HCT116 (cell line): Measurements from ENCODE around the gene SLC6A7. TPM values are rescaled to one million over a fixed set of nuclear protein-coding genes. Genes with fewer than 3 reads are reported as not detected.

Experiments
- ATAC-seq: fragments of 200-7000 bp; cut with Tn5 transposase; 2 replicates; pipeline ENCODE4 v1.9.1; 2020; ENCODE audit warnings: mild to moderate bottlenecking, moderate library complexity
- BruUV-seq: library from RNA; stranded (reverse); fragments of 400-500 nt; replicated peaks from 2 replicates; lab custom pipeline; 2021; lab: Mats Ljungman, UMichigan
- CTCF ChIA-PET: fragments of 300-600 bp; sonication (Branson Sonifier 250); formaldehyde crosslinking; loops from one replicate; lab custom pipeline; 2021; ENCODE audit warnings: antibody characterized with exemption; lab: Charles Lee
- POLR2A ChIA-PET: fragments of 300-600, 350-600 bp; sonication (Branson Sonifier 250); formaldehyde crosslinking; loops from one replicate; lab custom pipeline; 2021; ENCODE audit warnings: antibody characterized with exemption; lab: Charles Lee
- RAD21 ChIA-PET, 2 experiments: fragments of 300-600 bp; sonication (Branson Sonifier 250); formaldehyde crosslinking; loops; one replicate each; lab custom pipeline; 2023; ENCODE audit warnings: low total read pairs in 2 of 2; ENCODE audit not compliant: uncharacterized antibody in 2 of 2, unreplicated experiment in 2 of 2, low non-redundant PET in 1 of 2; lab: Charles Lee
- DNase-seq: peaks from one replicate; pipeline ENCODE4 v3.0.0-alpha.2; 2010; ENCODE audit warnings: low read depth, low spot score
- H2AFZ ChIP-seq: fragments of 200-600 bp; shearing (Covaris generic), sonication (generic); 2 replicates; pipeline ENCODE4 v1.6.1; 2017; ENCODE audit warnings: low read depth, mixed run types, mixed read lengths, antibody characterized with exemption, low read length; ENCODE audit not compliant: poor library complexity, severe bottlenecking
- H3K27ac ChIP-seq: 2 replicates; pipeline ENCODE4 v1.5.1; 2012; ENCODE audit warnings: low read depth, low read length
- H3K27me3 ChIP-seq: fragments of 200-600 bp; sonication (generic); 2 replicates; pipeline ENCODE4 v1.6.1; 2016; ENCODE audit warnings: mixed run types, low read length, mixed read lengths; ENCODE audit not compliant: insufficient read depth
- H3K36me3 ChIP-seq, 2 experiments: fragments of 200-500 bp in 1 of 2; fragments of 200-600 bp in 1 of 2; sonication (Bioruptor generic) in 1 of 2; sonication (generic) in 1 of 2; 2 replicates each; pipeline versions ENCODE4 v1.5.1 to v1.6.1; 2014 to 2016; ENCODE audit warnings: low read length in 2 of 2, inconsistent platforms in 1 of 2, mixed read lengths in 1 of 2, mixed run types in 1 of 2; ENCODE audit not compliant: insufficient read depth in 2 of 2, control insufficient read depth in 1 of 2
- H3K4me1 ChIP-seq, 2 experiments: fragments of 200-600 bp in 1 of 2; sonication (generic) in 1 of 2; 2 replicates each; pipeline versions ENCODE4 v1.5.1 to v1.6.1; 2012 to 2017; ENCODE audit warnings: low read length in 2 of 2, inconsistent platforms in 1 of 2, mild to moderate bottlenecking in 1 of 2, mixed read lengths in 1 of 2, mixed run types in 1 of 2, moderate library complexity in 1 of 2; ENCODE audit not compliant: insufficient read depth in 2 of 2, control insufficient read depth in 1 of 2
- H3K4me2 ChIP-seq: fragments of 200-600 bp; sonication (generic); 2 replicates; pipeline ENCODE4 v1.6.1; 2017; ENCODE audit warnings: mixed run types, low read length, mixed read lengths
- H3K4me3 ChIP-seq, 2 experiments: fragments of 200-600 bp in 1 of 2; sonication (generic) in 1 of 2; replicated peaks in 1 of 2; 2 replicates each; pipeline ENCODE4 v1.5.1; 2011 to 2016; ENCODE audit warnings: low read length in 2 of 2, control low read depth in 1 of 2, low read depth in 1 of 2, mild to moderate bottlenecking in 1 of 2, mixed read lengths in 1 of 2, mixed run types in 1 of 2
- H3K79me2 ChIP-seq: fragments of 200-600 bp; sonication (generic); 2 replicates; pipeline ENCODE4 v1.6.1; 2017; ENCODE audit warnings: mild to moderate bottlenecking, mixed run types, low read length, moderate library complexity, mixed read lengths; ENCODE audit not compliant: insufficient read depth
- H3K9ac ChIP-seq: fragments of 200-600 bp; sonication (generic); 2 replicates; pipeline ENCODE4 v1.6.1; 2016; ENCODE audit warnings: low read length, mixed read lengths
- H3K9me2 ChIP-seq: fragments of 200-600 bp; sonication (generic), shearing (Covaris generic); 2 replicates; pipeline ENCODE4 v1.6.1; 2017; ENCODE audit warnings: mixed run types, mild to moderate bottlenecking, moderate library complexity; ENCODE audit not compliant: insufficient read depth
- H3K9me3 ChIP-seq, 2 experiments: fragments of 200-500 bp in 1 of 2; fragments of 200-600 bp in 1 of 2; sonication (Bioruptor generic) in 1 of 2; sonication (generic) in 1 of 2; 2 replicates each; pipeline ENCODE4 v1.6.1; 2014 to 2017; ENCODE audit warnings: low read length in 2 of 2, mixed read lengths in 2 of 2, inconsistent platforms in 1 of 2, low read depth in 1 of 2, mild to moderate bottlenecking in 1 of 2, mixed run types in 1 of 2, moderate library complexity in 1 of 2; ENCODE audit not compliant: control insufficient read depth in 1 of 2, insufficient read depth in 1 of 2
- H4K20me1 ChIP-seq: fragments of 200-600 bp; sonication (generic), shearing (Covaris generic); 2 replicates; pipeline ENCODE4 v1.6.1; 2017; ENCODE audit warnings: mixed run types, mild to moderate bottlenecking, moderate library complexity; ENCODE audit not compliant: insufficient read depth
- CTCF ChIP-seq, 3 experiments: fragments of 200-600 bp in 1 of 3; sonication (generic) in 1 of 3; IDR thresholded peaks in 2 of 3; conservative IDR thresholded peaks in 1 of 3; 2 replicates each; pipeline ENCODE4 v1.5.1; 2012 to 2017; ENCODE audit warnings: low read depth in 2 of 3, low read length in 2 of 3, antibody characterized with exemption in 1 of 3, borderline replicate concordance in 1 of 3, control low read depth in 1 of 3, mild to moderate bottlenecking in 1 of 3, mixed read lengths in 1 of 3, mixed run types in 1 of 3, moderate library complexity in 1 of 3; ENCODE audit not compliant: insufficient read depth in 1 of 3
- EGR1 ChIP-seq: IDR thresholded peaks from 2 replicates; pipeline ENCODE4 v1.6.1; 2012; ENCODE audit warnings: low read depth
- ELF1 ChIP-seq: IDR thresholded peaks from 2 replicates; pipeline ENCODE4 v1.6.1; 2012; ENCODE audit warnings: low read depth, borderline replicate concordance
- EZH2 ChIP-seq: fragments of 200-600 bp; sonication (generic); IDR thresholded peaks from 2 replicates; pipeline ENCODE4 v1.6.1; 2017; ENCODE audit warnings: antibody characterized with exemption, mixed run types
- EZH2phosphoT487 ChIP-seq: fragments of 200-600 bp; IDR thresholded peaks from 2 replicates; pipeline ENCODE4 v1.6.1; 2018; ENCODE audit warnings: antibody characterized with exemption, borderline replicate concordance
- JUND ChIP-seq: IDR thresholded peaks from 2 replicates; pipeline ENCODE4 v1.6.1; 2012
- MAX ChIP-seq: IDR thresholded peaks from 2 replicates; pipeline ENCODE4 v1.6.1; 2012
- POLR2A ChIP-seq: IDR thresholded peaks from 2 replicates; pipeline ENCODE4 v1.7.0; 2011; ENCODE audit warnings: borderline replicate concordance; ENCODE audit not compliant: insufficient read depth, insufficient read length; ENCODE audit errors: extremely low read depth
- POLR2AphosphoS5 ChIP-seq: IDR thresholded peaks from 2 replicates; pipeline ENCODE4 v1.6.1; 2011; ENCODE audit warnings: mild to moderate bottlenecking, low read depth, low read length, moderate library complexity
- RAD21 ChIP-seq: IDR thresholded peaks from 2 replicates; pipeline ENCODE4 v1.6.1; 2012; ENCODE audit warnings: low read depth, mild to moderate bottlenecking
- SIN3A ChIP-seq: IDR thresholded peaks from 2 replicates; pipeline ENCODE4 v1.6.1; 2012; ENCODE audit warnings: low read depth
- SP1 ChIP-seq: IDR thresholded peaks from 2 replicates; pipeline ENCODE4 v1.6.1; 2012; ENCODE audit warnings: low read depth
- SRF ChIP-seq: IDR thresholded peaks from 2 replicates; pipeline ENCODE4 v1.6.1; 2012; ENCODE audit warnings: low read depth
- TCF7L2 ChIP-seq: IDR thresholded peaks from 2 replicates; pipeline ENCODE4 v1.7.0; 2011; ENCODE audit warnings: borderline replicate concordance, inconsistent platforms; ENCODE audit not compliant: insufficient read depth, insufficient read length; ENCODE audit errors: extremely low read depth
- YY1 ChIP-seq: IDR thresholded peaks from 2 replicates; pipeline ENCODE4 v1.6.1; 2011; ENCODE audit warnings: low read length, low read depth, moderate library complexity, mild to moderate bottlenecking; ENCODE audit not compliant: insufficient replicate concordance; ENCODE audit errors: extremely low read depth
- ZFX ChIP-seq: fragments of 450-650 bp; IDR thresholded peaks from 2 replicates; pipeline ENCODE4 v1.6.1; 2017
- intact Hi-C: fragments of 100-400 bp; cut with micrococcal nuclease; formaldehyde crosslinking; loops from 2 replicates; pipeline ENCODE4 v1.10.0; 2022
- total RNA-seq: library from RNA; stranded (reverse); gene quantifications from one replicate; pipeline ENCODE4 v1.2.1, GENCODE V29; 2021; ENCODE audit not compliant: unreplicated experiment
- TF ChIP-seq, protein P1 (sequence below): IDR thresholded peaks from 2 replicates; pipeline ENCODE4 v1.6.1; 2012; ENCODE audit warnings: low read depth
- TF ChIP-seq, protein P2 (sequence below): IDR thresholded peaks from 2 replicates; pipeline ENCODE4 v1.6.1; 2012
- TF ChIP-seq, protein P3 (sequence below): IDR thresholded peaks from 2 replicates; pipeline ENCODE4 v1.6.1; 2011; ENCODE audit warnings: mild to moderate bottlenecking, low read length, moderate library complexity; ENCODE audit not compliant: insufficient replicate concordance; ENCODE audit errors: extremely low read depth

SLC6A7 gene
- total RNA-seq, 1 experiment from 2014 or later: not detected

GRCh38 chr5:150211156-150212030, 21.5 kb downstream of the SLC6A7 start:
- intact Hi-C loops: loop anchor here (10.0 kb wide), 2 partner anchors 167 to 207 kb away; partner anchors contain the start of genes HMGXB3 and TIGD6
- no peak for DNase-seq
- no TSS peak for BruUV-seq

More at GRCh38 chr5:150211156-150212030, 21.5 kb downstream of the SLC6A7 start:
- RAD21 ChIA-PET: no interaction called here
- Histone ChIP-seq H3K9me2 (no peaks in the 10 kb centered on the region), H3K36me3 (no peaks in the 10 kb centered on the region), H3K9me3 (no peaks in the 10 kb centered on the region), H2AFZ (no peak overlapping the region), H3K4me3 (no peak overlapping the region), H4K20me1 (no peaks in the 10 kb centered on the region), H3K9ac (no peak overlapping the region), H3K27me3 (no peaks in the 10 kb centered on the region), H3K27ac (no peak overlapping the region), H3K4me2 (no peak overlapping the region), H3K4me1 (peaks cover 0 to 12% of the 10 kb centered on the region in 2 experiments; a peak in 2 of 4 replicates), H3K79me2 (no peaks in the 10 kb centered on the region)
- POLR2A ChIA-PET: no interaction called here
- CTCF ChIA-PET: no interaction called here
- TF ChIP-seq JUND: no peak
- no peak for TF ChIP-seq SRF
- TF ChIP-seq SIN3A: no peak
- TF ChIP-seq ELF1: no peak
- TF ChIP-seq, protein P1, sequence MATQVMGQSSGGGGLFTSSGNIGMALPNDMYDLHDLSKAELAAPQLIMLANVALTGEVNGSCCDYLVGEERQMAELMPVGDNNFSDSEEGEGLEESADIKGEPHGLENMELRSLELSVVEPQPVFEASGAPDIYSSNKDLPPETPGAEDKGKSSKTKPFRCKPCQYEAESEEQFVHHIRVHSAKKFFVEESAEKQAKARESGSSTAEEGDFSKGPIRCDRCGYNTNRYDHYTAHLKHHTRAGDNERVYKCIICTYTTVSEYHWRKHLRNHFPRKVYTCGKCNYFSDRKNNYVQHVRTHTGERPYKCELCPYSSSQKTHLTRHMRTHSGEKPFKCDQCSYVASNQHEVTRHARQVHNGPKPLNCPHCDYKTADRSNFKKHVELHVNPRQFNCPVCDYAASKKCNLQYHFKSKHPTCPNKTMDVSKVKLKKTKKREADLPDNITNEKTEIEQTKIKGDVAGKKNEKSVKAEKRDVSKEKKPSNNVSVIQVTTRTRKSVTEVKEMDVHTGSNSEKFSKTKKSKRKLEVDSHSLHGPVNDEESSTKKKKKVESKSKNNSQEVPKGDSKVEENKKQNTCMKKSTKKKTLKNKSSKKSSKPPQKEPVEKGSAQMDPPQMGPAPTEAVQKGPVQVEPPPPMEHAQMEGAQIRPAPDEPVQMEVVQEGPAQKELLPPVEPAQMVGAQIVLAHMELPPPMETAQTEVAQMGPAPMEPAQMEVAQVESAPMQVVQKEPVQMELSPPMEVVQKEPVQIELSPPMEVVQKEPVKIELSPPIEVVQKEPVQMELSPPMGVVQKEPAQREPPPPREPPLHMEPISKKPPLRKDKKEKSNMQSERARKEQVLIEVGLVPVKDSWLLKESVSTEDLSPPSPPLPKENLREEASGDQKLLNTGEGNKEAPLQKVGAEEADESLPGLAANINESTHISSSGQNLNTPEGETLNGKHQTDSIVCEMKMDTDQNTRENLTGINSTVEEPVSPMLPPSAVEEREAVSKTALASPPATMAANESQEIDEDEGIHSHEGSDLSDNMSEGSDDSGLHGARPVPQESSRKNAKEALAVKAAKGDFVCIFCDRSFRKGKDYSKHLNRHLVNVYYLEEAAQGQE: no peak
- TF ChIP-seq, protein P2, sequence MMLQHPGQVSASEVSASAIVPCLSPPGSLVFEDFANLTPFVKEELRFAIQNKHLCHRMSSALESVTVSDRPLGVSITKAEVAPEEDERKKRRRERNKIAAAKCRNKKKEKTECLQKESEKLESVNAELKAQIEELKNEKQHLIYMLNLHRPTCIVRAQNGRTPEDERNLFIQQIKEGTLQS: no peak
- TF ChIP-seq CTCF (IDR thresholded peaks at IDR 0.05 in 2 of 3, conservative IDR thresholded peaks at IDR 0.05 in 1 of 3; ENCODE audit: borderline replicate concordance in 1 of 3, insufficient read depth in 1 of 3, low read depth in 2 of 3, low read length in 2 of 3): no peak
- TF ChIP-seq, protein P3, sequence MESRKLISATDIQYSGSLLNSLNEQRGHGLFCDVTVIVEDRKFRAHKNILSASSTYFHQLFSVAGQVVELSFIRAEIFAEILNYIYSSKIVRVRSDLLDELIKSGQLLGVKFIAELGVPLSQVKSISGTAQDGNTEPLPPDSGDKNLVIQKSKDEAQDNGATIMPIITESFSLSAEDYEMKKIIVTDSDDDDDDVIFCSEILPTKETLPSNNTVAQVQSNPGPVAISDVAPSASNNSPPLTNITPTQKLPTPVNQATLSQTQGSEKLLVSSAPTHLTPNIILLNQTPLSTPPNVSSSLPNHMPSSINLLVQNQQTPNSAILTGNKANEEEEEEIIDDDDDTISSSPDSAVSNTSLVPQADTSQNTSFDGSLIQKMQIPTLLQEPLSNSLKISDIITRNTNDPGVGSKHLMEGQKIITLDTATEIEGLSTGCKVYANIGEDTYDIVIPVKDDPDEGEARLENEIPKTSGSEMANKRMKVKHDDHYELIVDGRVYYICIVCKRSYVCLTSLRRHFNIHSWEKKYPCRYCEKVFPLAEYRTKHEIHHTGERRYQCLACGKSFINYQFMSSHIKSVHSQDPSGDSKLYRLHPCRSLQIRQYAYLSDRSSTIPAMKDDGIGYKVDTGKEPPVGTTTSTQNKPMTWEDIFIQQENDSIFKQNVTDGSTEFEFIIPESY: no peak
- TF ChIP-seq EGR1: no peak
- no peak for TF ChIP-seq TCF7L2
- TF ChIP-seq EZH2phosphoT487: no peak
- TF ChIP-seq YY1: no peak
- no peak for TF ChIP-seq RAD21
- no peak for TF ChIP-seq SP1
- no peak for TF ChIP-seq POLR2AphosphoS5
- no peak for TF ChIP-seq ZFX
- TF ChIP-seq EZH2: no peak
- TF ChIP-seq POLR2A: no peak
- no peak for TF ChIP-seq MAX
- peak; percentile 21; the same call in 1 of the 2 replicates for ATAC-seq
